ENCODE data around the gene CNTNAP2. TPM values are rescaled to one million over a fixed set of nuclear protein-coding genes. Genes with fewer than 3 reads are reported as not detected.

CNTNAP2 gene
- total RNA-seq, 6 experiments from 2014 or later, result 1.8 to 8.1 (median 3.9) TPM

DNA sequence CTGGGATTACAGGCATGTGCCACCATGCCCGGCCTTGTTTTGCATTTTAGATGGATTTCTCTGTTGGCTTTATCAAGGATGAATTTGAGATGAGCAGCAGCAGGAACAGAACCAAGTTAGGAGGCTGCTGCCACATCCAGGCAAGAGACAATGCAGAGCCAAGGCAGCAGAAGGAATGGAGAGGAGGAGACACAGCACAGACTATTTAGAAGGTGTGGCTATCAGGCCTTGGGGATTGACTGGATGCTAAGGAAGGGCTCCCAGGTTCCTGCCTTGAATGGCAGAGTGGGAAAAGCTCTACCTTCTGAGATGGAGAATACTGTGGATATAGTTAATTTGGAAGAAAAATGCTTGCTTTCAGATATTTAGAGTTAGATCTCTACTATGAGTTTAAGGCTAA lies 1989.3 kb downstream of the CNTNAP2 start:
- intact Hi-C loops (cut with DNase I), result no loop called here
- WGBS (ENCODE audit: insufficient coverage, low coverage, low lambda C conversion rate, missing lambda C conversion rate), result 56% methylated on average over 1 of the region's 1 CpG
- no peaks in the 10 kb centered on the region for H3K27me3 ChIP-seq
- no peak overlapping the region for H3K27ac ChIP-seq
- ATAC-seq, result no peak
- H3K4me1 ChIP-seq, result no peaks in the 10 kb centered on the region
- TF ChIP-seq, protein P1, sequence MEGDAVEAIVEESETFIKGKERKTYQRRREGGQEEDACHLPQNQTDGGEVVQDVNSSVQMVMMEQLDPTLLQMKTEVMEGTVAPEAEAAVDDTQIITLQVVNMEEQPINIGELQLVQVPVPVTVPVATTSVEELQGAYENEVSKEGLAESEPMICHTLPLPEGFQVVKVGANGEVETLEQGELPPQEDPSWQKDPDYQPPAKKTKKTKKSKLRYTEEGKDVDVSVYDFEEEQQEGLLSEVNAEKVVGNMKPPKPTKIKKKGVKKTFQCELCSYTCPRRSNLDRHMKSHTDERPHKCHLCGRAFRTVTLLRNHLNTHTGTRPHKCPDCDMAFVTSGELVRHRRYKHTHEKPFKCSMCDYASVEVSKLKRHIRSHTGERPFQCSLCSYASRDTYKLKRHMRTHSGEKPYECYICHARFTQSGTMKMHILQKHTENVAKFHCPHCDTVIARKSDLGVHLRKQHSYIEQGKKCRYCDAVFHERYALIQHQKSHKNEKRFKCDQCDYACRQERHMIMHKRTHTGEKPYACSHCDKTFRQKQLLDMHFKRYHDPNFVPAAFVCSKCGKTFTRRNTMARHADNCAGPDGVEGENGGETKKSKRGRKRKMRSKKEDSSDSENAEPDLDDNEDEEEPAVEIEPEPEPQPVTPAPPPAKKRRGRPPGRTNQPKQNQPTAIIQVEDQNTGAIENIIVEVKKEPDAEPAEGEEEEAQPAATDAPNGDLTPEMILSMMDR (IDR thresholded peaks at IDR 0.05), result no peak
- no peak for TF ChIP-seq POLR2A (IDR thresholded peaks at IDR 0.05)
- DNase-seq, result no peak
- no peaks in the 10 kb centered on the region for H3K9me3 ChIP-seq
- no peaks in the 10 kb centered on the region for H3K36me3 ChIP-seq
- H3K4me3 ChIP-seq, result no peak overlapping the region

DNA sequence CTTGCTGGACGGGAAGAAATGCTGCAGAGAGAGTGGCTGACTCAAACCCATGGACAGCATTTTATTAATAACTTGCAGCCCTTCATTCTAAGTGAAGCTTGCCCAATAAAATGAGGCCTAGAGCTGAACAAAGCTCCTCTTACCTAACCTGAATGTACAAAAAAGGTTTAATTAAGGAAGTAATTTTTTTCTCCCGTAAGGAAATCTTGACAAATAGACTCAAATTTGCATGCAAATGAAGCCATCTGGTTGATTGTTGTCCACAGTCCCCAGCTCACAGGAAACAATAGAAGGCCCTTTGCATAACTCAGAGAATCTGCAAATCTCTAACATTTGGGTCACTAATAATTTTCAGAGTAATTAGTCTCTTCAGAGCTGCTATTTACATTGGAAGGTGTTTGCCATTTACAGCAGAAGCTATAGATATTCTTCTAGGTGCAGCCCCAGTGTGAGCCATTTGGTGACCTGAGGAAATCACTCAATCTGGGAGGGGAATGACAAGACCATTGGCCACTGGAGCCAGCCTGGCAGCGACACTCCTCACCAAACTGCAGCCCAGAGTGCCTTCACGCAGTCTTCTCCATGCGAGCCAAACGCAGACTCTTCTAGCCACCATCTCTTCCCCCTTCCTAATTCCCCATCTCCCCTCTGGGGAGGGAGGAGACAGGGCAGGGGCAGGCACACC lies 1991.0 kb downstream of the CNTNAP2 start:
- WGBS (ENCODE audit: insufficient coverage, low coverage, low lambda C conversion rate, missing lambda C conversion rate), result 61% methylated on average over 4 of the region's 6 CpGs
- no peak for TF ChIP-seq POLR2A (IDR thresholded peaks at IDR 0.05)
- TF ChIP-seq, protein P1 (IDR thresholded peaks at IDR 0.05), result no peak
- Histone ChIP-seq H3K4me3 (no peak overlapping the region), H3K27me3 (no peaks in the 10 kb centered on the region), H3K27ac (no peak overlapping the region), H3K9me3 (no peaks in the 10 kb centered on the region), H3K4me1 (no peaks in the 10 kb centered on the region), H3K36me3 (no peaks in the 10 kb centered on the region)
- intact Hi-C loops (cut with DNase I), result no loop called here
- ATAC-seq (no peak), DNase-seq (no peak)

DNA sequence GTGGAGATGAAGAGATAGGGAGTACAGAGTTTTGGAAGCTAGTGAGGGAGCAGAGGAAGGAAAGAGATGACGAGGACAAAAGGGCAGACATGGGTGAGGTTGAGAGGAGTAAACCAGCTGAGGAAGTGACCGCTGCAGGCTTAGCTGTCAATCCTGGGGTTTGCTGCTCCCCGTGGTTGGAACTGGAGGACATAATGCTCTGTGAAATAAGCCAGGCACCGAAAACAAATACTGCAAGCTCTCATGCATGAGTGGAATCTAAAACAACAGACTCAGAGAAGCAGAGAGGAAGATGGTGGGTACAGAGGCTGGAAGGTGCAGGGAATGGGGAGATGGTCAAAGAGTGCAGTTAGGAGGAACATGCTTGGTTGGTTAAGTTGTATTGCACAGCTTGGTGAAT lies 1991.8 kb downstream of the CNTNAP2 start:
- Histone ChIP-seq H3K9me3 (no peaks in the 10 kb centered on the region), H3K4me3 (no peak overlapping the region), H3K4me1 (no peaks in the 10 kb centered on the region), H3K27ac (no peak overlapping the region), H3K36me3 (no peaks in the 10 kb centered on the region), H3K27me3 (no peaks in the 10 kb centered on the region)
- no peak for TF ChIP-seq POLR2A (IDR thresholded peaks at IDR 0.05)
- TF ChIP-seq, protein P1 (IDR thresholded peaks at IDR 0.05), result no peak
- intact Hi-C loops (cut with DNase I), result no loop called here
- ATAC-seq (no peak), DNase-seq (no peak)
- WGBS (ENCODE audit: insufficient coverage, low coverage, low lambda C conversion rate, missing lambda C conversion rate), result 48% methylated on average over 4 of the region's 4 CpGs

DNA sequence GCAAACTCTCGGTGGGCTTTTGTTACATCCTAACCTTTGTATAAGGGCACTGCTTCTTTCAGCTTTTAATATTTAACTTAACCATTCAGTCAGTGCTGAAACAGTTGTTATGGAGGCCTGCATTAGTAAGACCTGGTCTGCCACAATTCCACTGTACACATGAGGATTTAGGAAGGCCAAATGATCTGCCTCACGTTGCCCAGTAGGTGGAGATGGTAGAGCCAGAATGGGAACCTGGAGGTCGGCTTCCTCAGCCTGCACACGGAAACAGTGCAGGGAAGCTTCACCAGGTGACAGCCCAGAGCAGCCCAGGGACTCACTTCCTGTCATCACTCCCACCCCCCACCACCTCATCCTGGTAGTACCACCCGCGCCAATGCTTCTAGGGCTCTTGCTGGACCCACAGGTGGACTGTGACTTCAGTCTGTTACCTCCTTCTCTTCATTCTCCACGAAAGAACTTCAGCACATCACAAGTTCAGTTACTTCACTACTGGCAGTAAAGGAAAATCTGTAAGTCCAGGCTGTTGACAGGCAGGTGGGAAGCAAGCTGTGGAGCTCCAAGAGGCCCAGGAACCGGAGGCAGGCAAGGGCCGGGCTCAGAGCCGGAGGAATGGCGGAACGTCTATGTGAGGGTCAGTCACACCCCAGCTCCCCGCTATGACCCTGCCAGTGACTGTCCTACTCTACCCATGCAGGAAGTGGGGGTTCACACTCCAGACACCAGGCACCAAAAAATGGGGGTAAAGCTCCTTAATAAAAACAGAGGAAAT lies 1993.7 kb downstream of the CNTNAP2 start:
- ATAC-seq, result peak in 3 of 4 donors; percentile 57 to 65 (median 60)
- Histone ChIP-seq H3K4me3 (no peak overlapping the region), H3K4me1 (no peaks in the 10 kb centered on the region), H3K9me3 (no peaks in the 10 kb centered on the region), H3K27ac (no peak overlapping the region), H3K36me3 (no peaks in the 10 kb centered on the region), H3K27me3 (no peaks in the 10 kb centered on the region)
- intact Hi-C loops (cut with DNase I), result no loop called here
- DNase-seq, result no peak
- TF ChIP-seq, protein P1 (IDR thresholded peaks at IDR 0.05), result peak in 2 of 4 donors; percentile 20 to 29
- no peak for TF ChIP-seq POLR2A (IDR thresholded peaks at IDR 0.05)
- WGBS (ENCODE audit: insufficient coverage, low coverage, low lambda C conversion rate, missing lambda C conversion rate), result 71% methylated on average over 11 of the region's 13 CpGs
